CD4-positive, CD25-positive, alpha-beta regulatory T cell (primary cell): ENCODE results near the gene MTA1. TPM values are rescaled to one million over a fixed set of nuclear protein-coding genes. Genes with fewer than 3 reads are reported as not detected.

Experiments used
- ATAC-seq, 2 donors: fragments of 150-1000 bp; cut with Tn5 transposase; one replicate each; pipeline ENCODE4 v1.10.0; 2021; ENCODE audit warnings: low read depth in 2 of 2, moderate number of reproducible peaks in 2 of 2, moderate library complexity in 1 of 2
- DNase-seq, 3 donors: peaks; one replicate each; pipeline versions ENCODE4 v3.0.0 to v3.0.0-alpha.2; 2012 to 2022; ENCODE audit warnings: mixed read lengths in 1 of 3
- H3K27ac ChIP-seq: one replicate; pipeline ENCODE4 v1.7.0; 2013; ENCODE audit warnings: mild to moderate bottlenecking, low read length; ENCODE audit not compliant: insufficient read depth, poor library complexity, severe bottlenecking
- H3K27me3 ChIP-seq: one replicate; pipeline ENCODE4 v1.7.0; 2013; ENCODE audit warnings: low read length; ENCODE audit not compliant: control insufficient read depth, insufficient read depth
- H3K36me3 ChIP-seq: one replicate; pipeline ENCODE4 v1.7.0; 2013; ENCODE audit warnings: mild to moderate bottlenecking, low read length, moderate library complexity; ENCODE audit not compliant: control insufficient read depth, insufficient read depth
- H3K4me1 ChIP-seq: 2 replicates; pipeline ENCODE4 v1.7.0; 2013; ENCODE audit warnings: mild to moderate bottlenecking, low read length; ENCODE audit not compliant: insufficient read depth, control insufficient read depth, poor library complexity, severe bottlenecking
- H3K4me3 ChIP-seq: one replicate; pipeline ENCODE4 v1.7.0; 2013; ENCODE audit warnings: low read depth, mild to moderate bottlenecking, low read length, moderate library complexity
- H3K9me3 ChIP-seq, 2 experiments: 1 replicate in 1 of 2; 2 replicates in 1 of 2; pipeline ENCODE4 v1.7.0; 2013; ENCODE audit warnings: low read length in 2 of 2, mild to moderate bottlenecking in 1 of 2, moderate library complexity in 1 of 2; ENCODE audit not compliant: control insufficient read depth in 2 of 2
- H3K27ac Mint-ChIP-seq, 3 donors: one replicate each; pipeline ENCODE4 v1.8.0; 2020 to 2022; ENCODE audit warnings: mild to moderate bottlenecking in 3 of 3, mixed read lengths in 3 of 3, moderate library complexity in 2 of 3
- H3K27me3 Mint-ChIP-seq: one replicate; pipeline ENCODE4 v1.8.0; 2022; ENCODE audit warnings: mild to moderate bottlenecking, mixed read lengths
- H3K36me3 Mint-ChIP-seq: one replicate; pipeline ENCODE4 v1.8.0; 2020; ENCODE audit warnings: mixed read lengths
- H3K4me1 Mint-ChIP-seq, 4 donors: one replicate each; pipeline ENCODE4 v1.8.0; 2020 to 2022; ENCODE audit warnings: mixed read lengths in 4 of 4, mild to moderate bottlenecking in 1 of 4
- H3K4me3 Mint-ChIP-seq, 4 donors: one replicate each; pipeline ENCODE4 v1.8.0; 2020 to 2022; ENCODE audit warnings: mild to moderate bottlenecking in 4 of 4, mixed read lengths in 4 of 4, moderate library complexity in 3 of 4
- H3K9me3 Mint-ChIP-seq, 7 donors: one replicate each; pipeline ENCODE4 v1.8.0; 2020 to 2022; ENCODE audit warnings: mixed read lengths in 7 of 7, mild to moderate bottlenecking in 3 of 7, moderate library complexity in 2 of 7
- polyA plus RNA-seq, 4 donors: library from polyadenylated mRNA; unstranded; fragments of 300-500 nt; fragmentation: Illumina TruSeq; gene quantifications; one replicate each; pipeline ENCODE4 v1.2.3, GENCODE V29; 2021
- total RNA-seq: library from RNA; stranded (reverse); gene quantifications from one replicate; pipeline ENCODE4 v1.2.3, GENCODE V29; 2022

The MTA1 gene
- total and polyA plus RNA-seq, 5 donors from 2014 or later: 2.5 to 123 (median 3.1) TPM

GRCh38 chr14:105478398-105479251 lies 59.0 kb downstream of the MTA1 start:
- ATAC-seq: no peak
- peaks cover 5 to 39% (median 19%) of the 10 kb centered on the region in 4 donors for H3K4me1 Mint-ChIP-seq
- Histone ChIP-seq H3K4me3 (no peak overlapping the region), H3K9me3 (no peaks in the 10 kb centered on the region), H3K36me3 (no peaks in the 10 kb centered on the region), H3K4me1 (peaks cover 92% of the 10 kb centered on the region), H3K27ac (peak overlapping the region; percentile 69), H3K27me3 (no peaks in the 10 kb centered on the region)
- H3K36me3 Mint-ChIP-seq: no peaks in the 10 kb centered on the region
- no peak overlapping the region for H3K27ac Mint-ChIP-seq
- DNase-seq: no peak
- H3K27me3 Mint-ChIP-seq: peaks cover 36% of the 10 kb centered on the region
- no peak overlapping the region for H3K4me3 Mint-ChIP-seq
- peaks cover 0 to 4% (median 0%) of the 10 kb centered on the region in 7 donors for H3K9me3 Mint-ChIP-seq

GRCh38 chr14:105479431-105480158 lies 60.0 kb downstream of the MTA1 start:
- peaks cover 0 to 4% (median 0%) of the 10 kb centered on the region in 7 donors for H3K9me3 Mint-ChIP-seq
- no peak overlapping the region for H3K4me3 ChIP-seq
- no peaks in the 10 kb centered on the region for H3K9me3 ChIP-seq
- H3K27me3 ChIP-seq: no peaks in the 10 kb centered on the region
- peak overlapping the region in 1 of 3 donors; percentile 55 for H3K27ac Mint-ChIP-seq
- H3K36me3 Mint-ChIP-seq: no peaks in the 10 kb centered on the region
- ATAC-seq: no peak
- H3K27me3 Mint-ChIP-seq: peaks cover 36% of the 10 kb centered on the region
- peak overlapping the region in 3 of 4 donors; percentile 74 to 95 (median 88) for H3K4me3 Mint-ChIP-seq
- H3K4me1 ChIP-seq: peaks cover 95% of the 10 kb centered on the region
- DNase-seq: no peak
- peaks cover 5 to 42% (median 24%) of the 10 kb centered on the region in 4 donors for H3K4me1 Mint-ChIP-seq
- H3K27ac ChIP-seq: peak overlapping the region; percentile 5
- H3K36me3 ChIP-seq: no peaks in the 10 kb centered on the region

GRCh38 chr14:105480199-105480746 lies 60.6 kb downstream of the MTA1 start:
- Histone ChIP-seq H3K27me3 (no peaks in the 10 kb centered on the region), H3K4me3 (no peak overlapping the region), H3K9me3 (no peaks in the 10 kb centered on the region), H3K4me1 (peaks cover 96% of the 10 kb centered on the region), H3K36me3 (no peaks in the 10 kb centered on the region), H3K27ac (peak overlapping the region; percentile 100)
- Mint-ChIP-seq H3K36me3 (no peaks in the 10 kb centered on the region), H3K4me3 (peak overlapping the region in 3 of 4 donors; percentile 74 to 95 (median 88)), H3K27me3 (peaks cover 36% of the 10 kb centered on the region), H3K9me3 (peaks cover 0 to 4% (median 0%) of the 10 kb centered on the region in 7 donors), H3K27ac (peak overlapping the region in 2 of 3 donors; percentile 100), H3K4me1 (peaks cover 5 to 49% (median 25%) of the 10 kb centered on the region in 4 donors)
- no peak for ATAC-seq
- DNase-seq: no peak

GRCh38 chr14:105480807-105481801 lies 61.5 kb downstream of the MTA1 start:
- Mint-ChIP-seq H3K4me3 (peak overlapping the region; percentile 82 to 95 (median 90)), H3K27ac (peak overlapping the region; percentile 56 to 100 (median 100)), H3K36me3 (no peaks in the 10 kb centered on the region), H3K9me3 (peaks cover 0 to 4% (median 0%) of the 10 kb centered on the region in 7 donors), H3K4me1 (peaks cover 5 to 56% (median 29%) of the 10 kb centered on the region in 4 donors), H3K27me3 (peaks cover 32% of the 10 kb centered on the region)
- Histone ChIP-seq H3K27ac (peak overlapping the region; percentile 100), H3K27me3 (no peaks in the 10 kb centered on the region), H3K36me3 (no peaks in the 10 kb centered on the region), H3K4me1 (peaks cover 96% of the 10 kb centered on the region), H3K4me3 (peak overlapping the region; percentile 45), H3K9me3 (no peaks in the 10 kb centered on the region)
- peak; percentile 53 to 54 for ATAC-seq
- DNase-seq: peak; percentile 83 to 89 (median 83)

- Histone ChIP-seq H3K9me3 (no peaks in the 10 kb centered on the region), H3K27me3 (no peaks in the 10 kb centered on the region), H3K4me1 (peaks cover 96% of the 10 kb centered on the region), H3K27ac (peak overlapping the region; percentile 100), H3K4me3 (no peak overlapping the region), H3K36me3 (no peaks in the 10 kb centered on the region)
- H3K9me3 Mint-ChIP-seq: peaks cover 0 to 4% (median 0%) of the 10 kb centered on the region in 7 donors
- DNase-seq (peak; percentile 94 to 98 (median 97)), ATAC-seq (peak; percentile 68 to 74)
- peaks cover 26% of the 10 kb centered on the region for H3K27me3 Mint-ChIP-seq
- peaks cover 5 to 60% (median 29%) of the 10 kb centered on the region in 4 donors for H3K4me1 Mint-ChIP-seq
- peak overlapping the region; percentile 86 to 95 (median 88) for H3K4me3 Mint-ChIP-seq
- peak overlapping the region; percentile 99 to 100 (median 100) for H3K27ac Mint-ChIP-seq
- no peaks in the 10 kb centered on the region for H3K36me3 Mint-ChIP-seq
Observed at GRCh38 chr14:105481886-105482457, 62.3 kb downstream of the MTA1 start.

- H3K36me3 Mint-ChIP-seq: no peaks in the 10 kb centered on the region
- Histone ChIP-seq H3K9me3 (no peaks in the 10 kb centered on the region), H3K27me3 (no peaks in the 10 kb centered on the region), H3K36me3 (no peaks in the 10 kb centered on the region), H3K27ac (peak overlapping the region; percentile 100), H3K4me1 (peaks cover 96% of the 10 kb centered on the region), H3K4me3 (no peak overlapping the region)
- H3K9me3 Mint-ChIP-seq: peaks cover 0 to 2% (median 0%) of the 10 kb centered on the region in 7 donors
- ATAC-seq (no peak), DNase-seq (no peak)
- peak overlapping the region; percentile 86 to 95 (median 88) for H3K4me3 Mint-ChIP-seq
- H3K27ac Mint-ChIP-seq: peak overlapping the region; percentile 99 to 100 (median 100)
- peaks cover 20% of the 10 kb centered on the region for H3K27me3 Mint-ChIP-seq
- peaks cover 5 to 56% (median 27%) of the 10 kb centered on the region in 4 donors for H3K4me1 Mint-ChIP-seq
Observed at GRCh38 chr14:105482486-105483110, 63.0 kb downstream of the MTA1 start.
